CD4-positive, alpha-beta T cell treated with Interleukin-4 for 4 hours (primary cell): ENCODE measurements around the gene CHI3L1.

Experiments used
- DNase-seq: peaks from one replicate; pipeline ENCODE4 v3.0.0-alpha.2; 2020

Gene CHI3L1

GRCh38 chr1:203204756-203205155 is 18.3 kb upstream of the CHI3L1 start:
- no peak for DNase-seq

GRCh38 chr1:203202431-203203245 is 16.1 kb upstream of the CHI3L1 start:
- no peak for DNase-seq

GRCh38 chr1:203201516-203202205 is 15.2 kb upstream of the CHI3L1 start:
- DNase-seq = no peak

- DNase-seq = no peak
Measured at GRCh38 chr1:203200916-203201315, 14.4 kb upstream of the CHI3L1 start.

GRCh38 chr1:203199816-203200571 is 13.5 kb upstream of the CHI3L1 start:
- no peak for DNase-seq

- DNase-seq = no peak
Measured at GRCh38 chr1:203199481-203199815, 12.9 kb upstream of the CHI3L1 start.

GRCh38 chr1:203199002-203199401 is 12.5 kb upstream of the CHI3L1 start:
- no peak for DNase-seq

- DNase-seq = no peak
Measured at GRCh38 chr1:203197625-203198024, 11.1 kb upstream of the CHI3L1 start.

- no peak for DNase-seq
Measured at GRCh38 chr1:203196371-203196770, 9.9 kb upstream of the CHI3L1 start.

GRCh38 chr1:203190949-203191348 is 4.4 kb upstream of the CHI3L1 start:
- DNase-seq = no peak

- no peak for DNase-seq
Measured at GRCh38 chr1:203189951-203190352, 3.4 kb upstream of the CHI3L1 start.

- no peak for DNase-seq
Measured at GRCh38 chr1:203188686-203189232, 2.3 kb upstream of the CHI3L1 start.

- no peak for DNase-seq
Measured at GRCh38 chr1:203187689-203188264, 1.3 kb upstream of the CHI3L1 start.

GRCh38 chr1:203187304-203187685 is 791 bp upstream of the CHI3L1 start:
- no peak for DNase-seq

- DNase-seq = no peak
Measured at GRCh38 chr1:203186091-203186445, 436 bp downstream of the CHI3L1 start.

GRCh38 chr1:203185585-203185984 is 919 bp downstream of the CHI3L1 start:
- DNase-seq = no peak

GRCh38 chr1:203185061-203185461 is 1.4 kb downstream of the CHI3L1 start:
- DNase-seq = no peak

GRCh38 chr1:203184467-203184866 is 2.0 kb downstream of the CHI3L1 start:
- no peak for DNase-seq

GRCh38 chr1:203183828-203184227 is 2.7 kb downstream of the CHI3L1 start:
- DNase-seq = no peak

- no peak for DNase-seq
Measured at GRCh38 chr1:203182387-203182953, 4.0 kb downstream of the CHI3L1 start.

- DNase-seq = no peak
Measured at GRCh38 chr1:203181586-203182386, 4.7 kb downstream of the CHI3L1 start.
